AG04449 (cell line): ENCODE results near the gene GLIS2.
A peak's percentile ranks its signal among the peaks of the same experiment; 100 is the strongest.

ENCODE experiments used
- CTCF ChIA-PET: fragments of 350-600 bp; formaldehyde crosslinking; extraction: SDS; loops from one replicate; lab custom pipeline; 2021; ENCODE audit warnings: antibody characterized with exemption; lab: Yijun Ruan, JAX
- POLR2A ChIA-PET: fragments of 400-600, 350-600 bp; formaldehyde crosslinking; extraction: SDS; loops from one replicate; lab custom pipeline; 2020; ENCODE audit warnings: antibody characterized with exemption, inconsistent platforms; lab: Yijun Ruan, JAX
- DNase-seq: peaks from one replicate; pipeline ENCODE4 v3.0.0-alpha.2; 2010; ENCODE audit warnings: low read depth, low spot score
- H3K4me3 ChIP-seq: 2 replicates; pipeline ENCODE4 v1.5.1; 2011; ENCODE audit warnings: low read depth, mild to moderate bottlenecking, control low read depth, low read length
- TF ChIP-seq, protein P1 (sequence below): IDR thresholded peaks from one replicate; pipeline ENCODE4 v1.5.1; 2011; ENCODE audit warnings: mild to moderate bottlenecking, moderate library complexity, low read length, control low read depth, inconsistent platforms; ENCODE audit not compliant: insufficient read depth; ENCODE audit errors: missing control alignments

The GLIS2 gene

GRCh38 chr16:4323845-4324488 lies 8.1 kb downstream of the GLIS2 start:
- DNase-seq: no peak
- ChIA-PET CTCF (interaction anchor here (1.1 to 3.4 kb wide), 9 partner anchors 8 to 124 kb away, joined by 3 to 18 read pairs (median 8); no protein-coding TSS in a partner anchor), POLR2A (no interaction called here)
- TF ChIP-seq, protein P1, sequence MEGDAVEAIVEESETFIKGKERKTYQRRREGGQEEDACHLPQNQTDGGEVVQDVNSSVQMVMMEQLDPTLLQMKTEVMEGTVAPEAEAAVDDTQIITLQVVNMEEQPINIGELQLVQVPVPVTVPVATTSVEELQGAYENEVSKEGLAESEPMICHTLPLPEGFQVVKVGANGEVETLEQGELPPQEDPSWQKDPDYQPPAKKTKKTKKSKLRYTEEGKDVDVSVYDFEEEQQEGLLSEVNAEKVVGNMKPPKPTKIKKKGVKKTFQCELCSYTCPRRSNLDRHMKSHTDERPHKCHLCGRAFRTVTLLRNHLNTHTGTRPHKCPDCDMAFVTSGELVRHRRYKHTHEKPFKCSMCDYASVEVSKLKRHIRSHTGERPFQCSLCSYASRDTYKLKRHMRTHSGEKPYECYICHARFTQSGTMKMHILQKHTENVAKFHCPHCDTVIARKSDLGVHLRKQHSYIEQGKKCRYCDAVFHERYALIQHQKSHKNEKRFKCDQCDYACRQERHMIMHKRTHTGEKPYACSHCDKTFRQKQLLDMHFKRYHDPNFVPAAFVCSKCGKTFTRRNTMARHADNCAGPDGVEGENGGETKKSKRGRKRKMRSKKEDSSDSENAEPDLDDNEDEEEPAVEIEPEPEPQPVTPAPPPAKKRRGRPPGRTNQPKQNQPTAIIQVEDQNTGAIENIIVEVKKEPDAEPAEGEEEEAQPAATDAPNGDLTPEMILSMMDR: no peak
- no peak overlapping the region; the same call in 1 of the 2 replicates for H3K4me3 ChIP-seq

- no peak for DNase-seq
- TF ChIP-seq, protein P1: no peak
- ChIA-PET CTCF (interaction anchor here (1.2 to 3.4 kb wide), 7 partner anchors 15 to 78 kb away, joined by 3 to 18 read pairs (median 9); no protein-coding TSS in a partner anchor), POLR2A (interaction anchor here (0.8 kb wide), 1 partner anchor 119 kb away, joined by 3 read pairs; no protein-coding TSS in a partner anchor)
- H3K4me3 ChIP-seq: no peak overlapping the region; the same call in 1 of the 2 replicates
These were observed 8.8 kb downstream of the GLIS2 start for GRCh38 chr16:4324492-4325252.

GRCh38 chr16:4325253-4325758 lies 9.4 kb downstream of the GLIS2 start:
- POLR2A ChIA-PET: interaction anchor here (0.8 kb wide), 1 partner anchor 119 kb away, joined by 3 read pairs; no protein-coding TSS in a partner anchor
- TF ChIP-seq, protein P1: no peak

DNA sequence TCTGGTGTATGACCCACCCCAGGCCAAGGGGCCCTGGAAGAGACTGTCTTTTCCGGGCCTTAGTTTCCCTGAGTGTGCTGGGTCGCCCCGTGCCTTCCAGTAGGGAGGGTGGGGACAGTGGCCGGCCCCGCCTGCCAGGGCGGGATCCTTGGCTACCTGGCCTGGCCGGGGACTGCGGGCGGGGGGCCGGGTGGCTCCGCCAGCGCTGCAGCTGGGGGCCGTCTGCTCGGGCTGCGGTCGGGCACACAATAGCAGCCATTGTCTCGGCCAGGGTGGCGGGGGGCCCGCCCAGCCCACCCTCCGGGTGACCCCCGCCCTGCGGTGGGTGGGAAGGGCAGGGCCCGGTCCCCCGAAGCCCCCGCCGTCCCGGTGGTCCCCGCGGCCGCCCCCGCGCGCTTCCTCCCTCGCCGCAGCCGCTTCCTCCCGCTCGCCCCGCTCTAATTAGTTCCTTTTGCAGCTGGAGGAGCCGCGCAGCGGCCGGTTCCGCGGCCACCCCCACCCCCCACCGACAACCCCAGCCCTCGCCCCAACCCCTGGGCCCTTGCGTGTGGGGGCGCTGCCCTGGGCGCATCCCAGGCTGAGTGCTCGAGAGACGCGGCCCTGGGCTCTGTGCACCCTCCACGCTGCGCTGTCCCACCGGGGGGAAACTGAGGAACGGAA lies 11.6 kb downstream of the GLIS2 start:
- ChIA-PET POLR2A (no interaction called here), CTCF (interaction anchor here (0.6 to 10.5 kb wide), 21 partner anchors 8 to 452 kb away, joined by 3 to 104 read pairs (median 10); partner anchors contain the start of genes PAM16 and TFAP4)
- DNase-seq: no peak
- TF ChIP-seq, protein P1: no peak
- peak overlapping the region; percentile 46 for H3K4me3 ChIP-seq

More at GRCh38 chr16:4325253-4325758, 9.4 kb downstream of the GLIS2 start:
- CTCF ChIA-PET: interaction anchor here (1.2 to 7.1 kb wide), 6 partner anchors 16 to 126 kb away, joined by 3 to 39 read pairs (median 12); no protein-coding TSS in a partner anchor
- no peak overlapping the region for H3K4me3 ChIP-seq
- DNase-seq: no peak

GRCh38 chr16:4328046-4328781 lies 12.3 kb downstream of the GLIS2 start:
- ChIA-PET CTCF (interaction anchor here (0.8 to 10.5 kb wide), 24 partner anchors 9 to 453 kb away, joined by 3 to 104 read pairs (median 6); partner anchors contain the start of genes PAM16 and TFAP4), POLR2A (no interaction called here)
- TF ChIP-seq, protein P1: peak; percentile 79
- DNase-seq: no peak
- peak overlapping the region; percentile 46 for H3K4me3 ChIP-seq
